Measurements from ENCODE around the gene NEFH. TPM values are rescaled to one million over a fixed set of nuclear protein-coding genes. Genes with fewer than 3 reads are reported as not detected.

The NEFH gene
- total RNA-seq, 1 donor from 2014 or later = 3.5 TPM

DNA sequence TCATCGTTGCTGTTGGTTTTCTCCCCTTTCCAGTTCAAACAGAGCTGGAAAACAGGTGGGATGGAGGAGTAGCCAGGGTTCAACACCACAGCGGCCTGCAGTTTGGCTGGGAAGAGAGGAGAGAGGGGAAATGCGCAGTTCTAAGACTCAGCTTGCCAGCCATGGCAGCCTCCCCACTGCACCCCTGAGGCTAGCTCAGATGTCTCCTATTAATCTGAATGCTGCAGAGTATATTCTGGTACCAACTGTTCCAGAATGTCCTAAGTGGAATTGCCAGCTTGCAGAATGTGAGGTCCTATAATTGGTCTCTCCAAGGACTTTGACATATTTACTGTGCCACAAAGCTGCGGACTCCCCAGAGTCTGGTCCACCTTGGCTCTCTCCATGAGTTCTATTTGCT is 32.0 kb downstream of the NEFH start:
- Mint-ChIP-seq H3K36me3 (peaks cover 38% of the 10 kb centered on the region), H3K4me3 (no peak overlapping the region), H3K9me3 (no peaks in the 10 kb centered on the region), H3K27ac (no peak overlapping the region), H3K4me1 (no peaks in the 10 kb centered on the region), H3K27me3 (ENCODE audit: low read depth) (no peaks in the 10 kb centered on the region)
- TF ChIP-seq, protein P1, sequence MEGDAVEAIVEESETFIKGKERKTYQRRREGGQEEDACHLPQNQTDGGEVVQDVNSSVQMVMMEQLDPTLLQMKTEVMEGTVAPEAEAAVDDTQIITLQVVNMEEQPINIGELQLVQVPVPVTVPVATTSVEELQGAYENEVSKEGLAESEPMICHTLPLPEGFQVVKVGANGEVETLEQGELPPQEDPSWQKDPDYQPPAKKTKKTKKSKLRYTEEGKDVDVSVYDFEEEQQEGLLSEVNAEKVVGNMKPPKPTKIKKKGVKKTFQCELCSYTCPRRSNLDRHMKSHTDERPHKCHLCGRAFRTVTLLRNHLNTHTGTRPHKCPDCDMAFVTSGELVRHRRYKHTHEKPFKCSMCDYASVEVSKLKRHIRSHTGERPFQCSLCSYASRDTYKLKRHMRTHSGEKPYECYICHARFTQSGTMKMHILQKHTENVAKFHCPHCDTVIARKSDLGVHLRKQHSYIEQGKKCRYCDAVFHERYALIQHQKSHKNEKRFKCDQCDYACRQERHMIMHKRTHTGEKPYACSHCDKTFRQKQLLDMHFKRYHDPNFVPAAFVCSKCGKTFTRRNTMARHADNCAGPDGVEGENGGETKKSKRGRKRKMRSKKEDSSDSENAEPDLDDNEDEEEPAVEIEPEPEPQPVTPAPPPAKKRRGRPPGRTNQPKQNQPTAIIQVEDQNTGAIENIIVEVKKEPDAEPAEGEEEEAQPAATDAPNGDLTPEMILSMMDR (IDR thresholded peaks at IDR 0.05; ENCODE audit: unreplicated experiment) = no peak
- DNase-seq (ENCODE audit: low spot score in 2 of 2, unreplicated experiment in 2 of 2) = no peak

DNA sequence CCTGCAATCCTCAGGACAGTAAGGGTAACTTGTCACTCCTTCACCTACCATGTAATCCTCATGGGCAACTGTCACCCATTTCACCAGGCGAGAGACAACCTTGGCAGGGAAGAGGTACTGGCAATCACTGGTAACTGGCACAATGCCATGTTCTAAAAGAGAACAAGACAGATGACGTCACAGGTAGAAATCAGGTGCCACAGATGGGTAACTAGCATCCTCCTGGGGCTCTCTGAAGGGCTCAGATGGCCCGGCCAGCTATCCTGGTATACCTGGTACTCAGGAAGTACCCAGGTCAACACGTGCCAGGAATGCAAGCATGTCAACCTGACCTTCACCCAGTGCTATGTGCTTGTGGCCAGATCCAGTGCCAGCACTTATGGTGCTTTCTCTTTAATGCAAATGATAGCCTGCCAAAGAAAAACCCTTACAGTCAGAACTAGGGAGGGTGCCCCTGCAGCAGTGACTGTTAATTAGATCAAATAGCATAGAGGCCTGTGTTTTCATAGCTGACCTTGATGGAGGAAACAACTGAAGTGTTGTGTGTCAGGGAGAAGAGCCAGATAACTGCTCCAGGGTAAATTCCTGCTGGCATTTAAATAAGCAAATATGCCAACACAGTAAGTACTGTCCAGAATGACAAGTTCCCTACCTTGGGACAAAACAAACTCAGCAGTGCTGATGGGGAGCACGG is 37.3 kb downstream of the NEFH start:
- DNase-seq (ENCODE audit: low spot score in 2 of 2, unreplicated experiment in 2 of 2) = no peak
- Mint-ChIP-seq H3K36me3 (peaks cover 34% of the 10 kb centered on the region), H3K27ac (no peak overlapping the region)

DNA sequence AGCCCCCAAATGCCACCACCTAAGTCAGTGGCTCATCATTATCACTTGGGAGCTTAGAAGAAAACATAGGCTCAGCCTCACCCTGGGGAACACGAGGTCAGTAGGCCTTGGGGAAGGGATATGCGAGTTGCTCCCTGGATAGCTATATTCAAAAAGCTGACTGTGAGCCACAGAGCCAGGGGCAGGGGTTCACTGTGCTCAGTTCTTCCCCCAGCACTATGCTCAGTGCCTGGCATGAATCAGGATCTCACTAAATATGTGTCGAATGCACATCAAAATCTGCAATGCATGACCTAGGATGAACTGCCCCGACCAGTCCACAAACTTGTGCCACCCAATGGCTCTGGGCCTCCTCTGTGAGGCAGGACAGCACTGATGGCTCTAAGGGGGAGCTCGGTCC is 38.4 kb downstream of the NEFH start:
- Mint-ChIP-seq H3K4me1 (no peaks in the 10 kb centered on the region), H3K27ac (no peak overlapping the region), H3K9me3 (no peaks in the 10 kb centered on the region), H3K4me3 (no peak overlapping the region), H3K27me3 (ENCODE audit: low read depth) (no peaks in the 10 kb centered on the region), H3K36me3 (peaks cover 38% of the 10 kb centered on the region)
- TF ChIP-seq, protein P1 (IDR thresholded peaks at IDR 0.05; ENCODE audit: unreplicated experiment) = no peak
- DNase-seq (ENCODE audit: low spot score in 2 of 2, unreplicated experiment in 2 of 2) = no peak

More for the DNA sequence above, 37.3 kb downstream of the NEFH start:
- no peaks in the 10 kb centered on the region for H3K27me3 Mint-ChIP-seq (ENCODE audit: low read depth)
- no peaks in the 10 kb centered on the region for H3K4me1 Mint-ChIP-seq
- no peaks in the 10 kb centered on the region for H3K9me3 Mint-ChIP-seq
- no peak overlapping the region for H3K4me3 Mint-ChIP-seq
- TF ChIP-seq, protein P1 (IDR thresholded peaks at IDR 0.05; ENCODE audit: unreplicated experiment) = no peak

DNA sequence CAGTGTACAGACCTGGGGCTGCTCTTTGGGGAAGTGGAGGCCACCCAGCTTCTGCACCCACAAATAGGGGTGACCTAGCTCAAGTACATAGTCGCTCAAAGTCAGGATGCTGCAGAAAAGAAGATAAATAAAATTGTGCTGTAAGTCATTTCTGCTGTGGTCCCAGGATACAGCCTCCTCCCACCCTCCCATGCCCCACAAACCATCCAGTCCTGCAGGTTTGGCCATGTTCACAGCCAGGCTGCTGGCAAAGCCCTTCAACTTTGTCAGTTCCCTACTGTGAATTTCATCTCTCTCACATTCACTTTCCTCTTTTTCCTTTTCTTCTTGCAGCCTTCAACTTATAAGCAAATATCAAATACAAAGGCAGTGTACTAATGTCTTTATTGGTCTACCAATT is 40.0 kb downstream of the NEFH start:
- Mint-ChIP-seq H3K4me1 (no peaks in the 10 kb centered on the region), H3K36me3 (peaks cover 44% of the 10 kb centered on the region), H3K9me3 (no peaks in the 10 kb centered on the region), H3K27ac (no peak overlapping the region), H3K27me3 (ENCODE audit: low read depth) (no peaks in the 10 kb centered on the region), H3K4me3 (no peak overlapping the region)
- no peak for DNase-seq (ENCODE audit: low spot score in 2 of 2, unreplicated experiment in 2 of 2)
- TF ChIP-seq, protein P1 (IDR thresholded peaks at IDR 0.05; ENCODE audit: unreplicated experiment) = no peak

DNA sequence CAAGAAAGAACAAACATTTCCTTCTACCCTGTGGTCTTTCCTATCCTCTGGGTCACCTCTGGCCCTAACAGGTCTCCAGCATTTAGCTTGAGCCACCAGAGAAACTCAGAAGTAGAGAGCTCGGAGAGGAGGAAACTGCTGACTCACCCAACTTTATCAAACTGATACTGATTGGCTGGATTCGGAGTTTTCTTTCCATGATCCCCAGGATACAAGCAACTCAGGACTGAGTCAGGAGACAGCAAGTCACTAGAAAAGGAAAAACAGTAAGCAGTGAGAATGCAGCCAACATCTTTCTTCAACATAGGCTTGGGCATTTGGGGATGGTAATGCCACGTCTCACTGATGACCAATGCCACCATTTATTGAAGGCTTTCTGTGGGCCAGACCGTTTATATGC is 40.8 kb downstream of the NEFH start:
- H3K27ac Mint-ChIP-seq = no peak overlapping the region
- H3K9me3 Mint-ChIP-seq = no peaks in the 10 kb centered on the region
- no peaks in the 10 kb centered on the region for H3K4me1 Mint-ChIP-seq
- peaks cover 44% of the 10 kb centered on the region for H3K36me3 Mint-ChIP-seq
- no peaks in the 10 kb centered on the region for H3K27me3 Mint-ChIP-seq (ENCODE audit: low read depth)
- TF ChIP-seq, protein P1 (IDR thresholded peaks at IDR 0.05; ENCODE audit: unreplicated experiment) = no peak
- DNase-seq (ENCODE audit: low spot score in 2 of 2, unreplicated experiment in 2 of 2) = no peak
- no peak overlapping the region for H3K4me3 Mint-ChIP-seq

Measured in mesothelial cell of epicardium (in vitro differentiated cells).